ENCODE measurements around the gene NIT2.

NIT2 gene

GRCh38 chr3:100396967-100397366 lies 62.4 kb downstream of the NIT2 start:
- DNase-seq (ENCODE audit: low read depth), result no peak

- no peak for DNase-seq (ENCODE audit: low read depth)
Observed at GRCh38 chr3:100399341-100400071, 64.9 kb downstream of the NIT2 start.

DNA sequence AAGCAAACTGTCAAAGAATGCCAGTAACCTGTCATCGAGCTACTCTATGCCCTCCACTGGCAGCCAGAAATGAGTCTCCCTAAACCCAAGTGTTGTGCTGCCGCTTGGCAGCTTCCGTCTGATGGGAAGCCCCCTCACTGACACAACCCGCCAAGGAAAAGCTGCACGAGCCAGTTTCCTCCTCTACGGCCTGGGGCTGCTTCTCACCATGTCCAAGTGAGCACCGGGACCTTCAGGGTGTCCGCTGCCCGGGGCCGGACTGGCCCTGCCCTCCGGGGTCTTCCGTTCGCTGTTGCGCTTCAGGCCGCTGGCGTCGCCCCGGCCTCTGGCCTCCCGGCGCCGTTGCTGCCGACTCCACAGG lies 65.8 kb downstream of the NIT2 start:
- DNase-seq (ENCODE audit: low read depth), result peak; percentile 38

DNA sequence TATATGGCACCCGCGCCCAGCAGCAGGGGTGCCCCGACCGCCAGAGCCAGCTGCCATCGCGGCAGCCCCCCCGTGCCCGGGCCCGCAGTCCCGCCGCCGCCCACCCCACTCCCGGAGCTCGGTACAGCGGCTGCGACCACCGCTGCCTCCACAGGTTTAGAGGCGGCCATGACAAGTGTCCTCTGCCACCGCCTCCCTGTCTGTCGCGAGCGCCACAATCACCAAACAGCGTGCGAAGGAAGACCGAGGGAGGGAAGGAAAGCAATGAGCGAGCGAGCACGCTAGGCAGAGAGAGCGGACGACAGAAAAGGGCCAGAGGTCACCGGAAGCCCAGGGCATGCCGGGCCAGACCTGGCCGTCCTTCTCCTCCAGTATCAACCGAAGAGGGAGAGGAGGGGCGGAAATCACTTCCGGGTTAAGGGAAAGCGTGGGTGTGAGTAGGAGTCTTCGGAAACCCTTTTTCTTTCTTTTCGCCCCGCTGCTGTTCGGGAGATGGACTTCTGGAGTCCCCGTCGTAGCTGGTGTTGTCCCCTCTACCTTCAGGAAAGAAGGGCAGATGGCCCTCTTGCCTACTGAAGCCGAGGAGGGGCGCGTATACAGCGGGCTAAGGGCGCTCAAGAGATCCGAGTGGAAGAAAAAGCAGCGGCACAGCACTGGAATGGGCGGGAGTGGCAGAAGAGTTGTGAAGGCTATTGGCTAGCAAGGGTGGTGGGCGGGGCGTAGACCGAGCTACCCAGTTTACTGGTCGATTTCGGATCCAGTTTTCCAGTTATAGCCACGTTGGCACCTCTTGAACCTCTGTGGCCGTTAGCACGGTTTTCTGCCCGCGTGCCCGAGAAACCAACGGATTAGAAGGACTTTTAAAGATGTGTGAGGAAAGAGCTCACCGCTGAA lies 66.5 kb downstream of the NIT2 start, which contains the start of the genes LNP1 and TOMM70:
Gene LNP1, plus strand, starts transcription at position 760 of the 894 bp plus-strand sequence. CDS start 28,191 bp downstream, outside the sequence.
Gene TOMM70, minus strand, starts transcription at position 310 of the 894 bp plus-strand sequence. Its CDS starts 140 bp downstream, at position 170.
- DNase-seq (ENCODE audit: low read depth), result peak; percentile 97

GRCh38 chr3:100401674-100402041 lies 67.1 kb downstream of the NIT2 start:
- peak; percentile 64 for DNase-seq (ENCODE audit: low read depth)

- DNase-seq (ENCODE audit: low read depth), result peak; percentile 41
Observed at GRCh38 chr3:100402256-100402655, 67.7 kb downstream of the NIT2 start.

DNA sequence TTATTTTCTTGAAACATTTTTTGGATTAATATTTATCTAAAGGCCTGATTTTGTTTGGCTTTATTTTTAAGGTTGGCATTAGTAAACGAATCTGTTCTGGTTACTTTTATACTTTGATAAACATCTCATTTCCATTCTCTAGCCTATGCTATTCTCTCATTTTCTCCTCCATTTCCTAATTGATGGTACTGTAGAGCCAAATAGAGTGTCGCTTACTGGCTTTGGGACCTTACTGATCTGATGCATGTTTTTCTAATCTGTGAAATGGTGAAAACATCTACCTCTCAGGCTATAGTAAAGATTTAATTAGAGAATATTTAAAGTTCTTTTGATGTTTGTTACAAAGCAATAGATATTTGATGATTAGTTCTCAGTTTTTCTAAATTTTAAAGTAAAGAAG lies 68.3 kb downstream of the NIT2 start:
- no peak for DNase-seq (ENCODE audit: low read depth)

DNA sequence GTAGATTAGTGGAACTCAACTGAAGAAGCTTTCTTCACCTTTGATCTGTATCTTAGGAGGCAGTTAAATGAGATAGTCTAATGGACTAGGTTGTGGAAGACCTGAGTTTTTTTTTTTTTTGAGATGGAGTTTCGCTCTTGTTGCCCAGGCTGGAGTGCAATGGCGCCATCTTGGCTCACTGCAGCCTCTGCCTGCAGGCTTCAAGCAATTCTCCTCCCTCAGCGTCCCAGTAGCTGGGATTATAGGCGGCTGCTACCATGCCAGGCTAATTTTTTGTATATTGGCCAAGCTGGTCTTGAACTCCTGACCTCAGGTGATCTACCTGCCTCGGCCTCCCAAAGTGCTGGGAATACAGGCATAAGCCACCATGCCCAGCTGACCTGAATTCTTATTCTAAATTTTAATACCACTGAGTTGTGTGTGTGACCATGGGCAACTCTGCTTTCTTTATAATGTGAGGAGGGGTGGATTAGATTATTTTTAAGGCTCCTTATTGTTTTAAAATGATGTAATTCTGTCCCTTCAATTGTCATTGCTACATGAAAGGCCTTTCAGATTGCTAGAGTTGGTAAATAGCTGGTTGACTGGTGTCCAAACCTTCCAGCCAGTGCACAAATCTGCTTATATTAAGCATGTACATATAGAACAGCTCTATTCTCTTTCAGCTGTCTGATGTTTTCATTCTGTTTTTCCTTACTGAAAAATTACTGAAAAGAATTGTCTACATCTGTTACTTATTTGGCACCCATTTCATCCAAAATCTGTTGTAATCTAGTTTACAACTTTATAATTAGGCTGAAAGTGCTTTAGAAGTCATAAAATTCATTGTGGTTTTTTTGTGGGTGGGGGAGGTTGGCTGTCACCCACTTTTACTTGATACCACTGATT lies 69.0 kb downstream of the NIT2 start:
- no peak for DNase-seq (ENCODE audit: low read depth)

DNA sequence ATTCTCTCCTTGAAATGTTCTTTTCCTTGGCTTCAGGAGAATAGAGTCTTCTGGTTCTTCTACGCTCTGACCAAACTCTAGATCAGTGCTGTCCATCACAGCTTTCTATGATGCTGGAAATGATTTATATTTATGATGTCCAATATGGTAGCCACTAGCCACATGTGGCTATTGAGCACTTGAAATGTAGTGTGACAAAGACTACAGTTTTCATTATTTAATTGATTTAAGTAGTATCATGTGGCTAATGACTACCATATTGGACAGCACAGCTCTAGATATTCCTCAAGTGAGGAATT lies 69.6 kb downstream of the NIT2 start:
- DNase-seq (ENCODE audit: low read depth), result no peak

GRCh38 chr3:100407164-100407563 lies 72.6 kb downstream of the NIT2 start:
- no peak for DNase-seq (ENCODE audit: low read depth)

GRCh38 chr3:100407977-100408532 lies 73.5 kb downstream of the NIT2 start:
- no peak for DNase-seq (ENCODE audit: low read depth)

All from iris pigment epithelial cell (primary cell).